Left hindlimb (tissue), 1 donor: ENCODE results near the gene ETFA.

Source experiments
- DNase-seq: peaks from one replicate; pipeline ENCODE4 v3.0.0-alpha.2; 2018

Gene ETFA

GRCh38 chr15:76168237-76168984 is 142.9 kb downstream of the ETFA start:
- no peak for DNase-seq

GRCh38 chr15:76165951-76166350 is 145.3 kb downstream of the ETFA start:
- DNase-seq, result no peak
